Right atrium auricular region (tissue), 2 donors: ENCODE data around the gene SLC25A21. TPM values are rescaled to one million over a fixed set of nuclear protein-coding genes. Genes with fewer than 3 reads are reported as not detected.
A peak's percentile ranks its signal among the peaks of the same experiment; 100 is the strongest.

Source experiments
- DNase-seq: peaks from one replicate; pipeline ENCODE4 v3.0.0-alpha.2; 2019; ENCODE audit warnings: low spot score
- H3K27ac ChIP-seq, 2 donors: fragments of 200-600 bp; sonication (generic); 1 replicate in 1 of 2; 2 replicates in 1 of 2; pipeline ENCODE4 v1.5.1; 2016 to 2019
- H3K27me3 ChIP-seq, 2 donors: fragments of 200-600 bp; sonication (generic); one replicate each; pipeline versions ENCODE4 v1.5.1 to v1.6.0; 2017 to 2019
- H3K36me3 ChIP-seq: fragments of 200-600 bp; sonication (generic); one replicate; pipeline ENCODE4 v1.5.1; 2016
- H3K4me1 ChIP-seq, 2 donors: fragments of 200-600 bp; sonication (generic); one replicate each; pipeline versions ENCODE4 v1.5.1 to v1.6.0; 2017 to 2019
- H3K4me3 ChIP-seq, 2 donors: fragments of 200-600 bp; sonication (generic); 1 replicate in 1 of 2; 2 replicates in 1 of 2; pipeline ENCODE4 v1.5.1; 2017 to 2019; ENCODE audit warnings: mild to moderate bottlenecking in 1 of 2, moderate library complexity in 1 of 2
- H3K9me3 ChIP-seq, 2 donors: fragments of 200-600 bp; sonication (generic); one replicate each; pipeline ENCODE4 v1.5.1; 2019
- total RNA-seq, 2 donors: library from RNA; depleted of rRNA; stranded (reverse); fragments of >200 nt; gene quantifications; one replicate each; pipeline ENCODE4 v1.1.0, GENCODE V29; 2016
- TF ChIP-seq, protein P1 (sequence below), 2 donors: fragments of 200-600 bp; sonication (generic); IDR thresholded peaks; one replicate each; pipeline ENCODE4 v1.5.1; 2019; ENCODE audit warnings: antibody characterized with exemption in 2 of 2

The SLC25A21 gene
- total RNA-seq, 2 donors from 2014 or later, result 0.55 to 0.93 TPM

DNA sequence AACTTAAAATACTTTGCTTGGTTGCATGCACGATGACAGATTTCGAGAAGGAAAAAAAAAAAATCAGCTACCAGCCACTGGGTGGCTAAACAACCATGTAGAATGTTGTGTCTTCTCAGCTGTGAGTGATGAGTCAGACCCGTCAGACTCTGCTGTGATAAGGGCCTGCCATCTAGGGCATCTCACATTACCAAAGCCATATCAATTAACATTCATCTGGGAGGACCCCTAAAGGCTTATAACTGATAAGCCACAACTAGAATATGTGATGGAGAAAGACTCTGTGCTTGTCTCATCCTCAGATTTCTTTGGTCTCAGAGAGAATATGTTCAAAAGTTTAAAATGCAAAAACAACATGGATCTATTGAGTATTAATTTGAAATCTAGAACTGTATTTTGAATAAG, 399.3 kb downstream of the SLC25A21 start:
- Histone ChIP-seq H3K27ac (no peak overlapping the region), H3K27me3 (no peaks in the 10 kb centered on the region), H3K9me3 (no peaks in the 10 kb centered on the region), H3K4me3 (no peak overlapping the region), H3K4me1 (no peaks in the 10 kb centered on the region), H3K36me3 (no peaks in the 10 kb centered on the region)
- TF ChIP-seq, protein P1, sequence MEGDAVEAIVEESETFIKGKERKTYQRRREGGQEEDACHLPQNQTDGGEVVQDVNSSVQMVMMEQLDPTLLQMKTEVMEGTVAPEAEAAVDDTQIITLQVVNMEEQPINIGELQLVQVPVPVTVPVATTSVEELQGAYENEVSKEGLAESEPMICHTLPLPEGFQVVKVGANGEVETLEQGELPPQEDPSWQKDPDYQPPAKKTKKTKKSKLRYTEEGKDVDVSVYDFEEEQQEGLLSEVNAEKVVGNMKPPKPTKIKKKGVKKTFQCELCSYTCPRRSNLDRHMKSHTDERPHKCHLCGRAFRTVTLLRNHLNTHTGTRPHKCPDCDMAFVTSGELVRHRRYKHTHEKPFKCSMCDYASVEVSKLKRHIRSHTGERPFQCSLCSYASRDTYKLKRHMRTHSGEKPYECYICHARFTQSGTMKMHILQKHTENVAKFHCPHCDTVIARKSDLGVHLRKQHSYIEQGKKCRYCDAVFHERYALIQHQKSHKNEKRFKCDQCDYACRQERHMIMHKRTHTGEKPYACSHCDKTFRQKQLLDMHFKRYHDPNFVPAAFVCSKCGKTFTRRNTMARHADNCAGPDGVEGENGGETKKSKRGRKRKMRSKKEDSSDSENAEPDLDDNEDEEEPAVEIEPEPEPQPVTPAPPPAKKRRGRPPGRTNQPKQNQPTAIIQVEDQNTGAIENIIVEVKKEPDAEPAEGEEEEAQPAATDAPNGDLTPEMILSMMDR (IDR thresholded peaks at IDR 0.05), result peak in 1 of 2 donors; percentile 33
- no peak for DNase-seq

DNA sequence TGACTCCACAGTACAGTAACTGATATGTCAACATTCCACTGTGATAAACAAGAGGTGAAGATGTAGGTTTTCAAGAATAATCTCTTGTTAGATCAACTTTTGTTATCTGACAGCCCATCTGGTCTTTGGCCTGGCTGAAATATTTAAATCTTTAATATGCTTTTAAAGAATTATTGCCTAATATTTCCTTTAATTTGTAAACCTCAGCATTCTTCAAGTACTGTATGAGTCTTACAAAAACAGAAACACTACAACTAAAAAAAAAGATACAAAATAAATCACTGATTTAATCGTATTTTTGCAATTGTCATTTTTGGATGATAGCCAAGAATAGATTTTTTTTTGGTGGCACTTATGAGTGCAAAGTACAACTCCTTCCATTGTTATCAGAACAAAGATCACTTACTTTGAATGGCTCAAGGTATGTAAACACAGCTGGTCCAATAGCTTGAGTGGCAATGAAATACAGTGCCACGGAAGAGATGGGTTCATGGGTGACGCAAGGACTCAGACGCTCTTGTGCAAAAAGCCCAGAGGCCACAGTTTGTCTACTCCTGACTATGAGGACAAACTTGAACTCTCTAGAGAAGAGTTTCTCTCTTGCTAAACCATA, 401.3 kb downstream of the SLC25A21 start:
- DNase-seq, result no peak
- Histone ChIP-seq H3K4me3 (no peak overlapping the region), H3K9me3 (no peaks in the 10 kb centered on the region), H3K36me3 (no peaks in the 10 kb centered on the region), H3K4me1 (no peaks in the 10 kb centered on the region), H3K27me3 (no peaks in the 10 kb centered on the region), H3K27ac (no peak overlapping the region)
- TF ChIP-seq, protein P1 (IDR thresholded peaks at IDR 0.05), result no peak

DNA sequence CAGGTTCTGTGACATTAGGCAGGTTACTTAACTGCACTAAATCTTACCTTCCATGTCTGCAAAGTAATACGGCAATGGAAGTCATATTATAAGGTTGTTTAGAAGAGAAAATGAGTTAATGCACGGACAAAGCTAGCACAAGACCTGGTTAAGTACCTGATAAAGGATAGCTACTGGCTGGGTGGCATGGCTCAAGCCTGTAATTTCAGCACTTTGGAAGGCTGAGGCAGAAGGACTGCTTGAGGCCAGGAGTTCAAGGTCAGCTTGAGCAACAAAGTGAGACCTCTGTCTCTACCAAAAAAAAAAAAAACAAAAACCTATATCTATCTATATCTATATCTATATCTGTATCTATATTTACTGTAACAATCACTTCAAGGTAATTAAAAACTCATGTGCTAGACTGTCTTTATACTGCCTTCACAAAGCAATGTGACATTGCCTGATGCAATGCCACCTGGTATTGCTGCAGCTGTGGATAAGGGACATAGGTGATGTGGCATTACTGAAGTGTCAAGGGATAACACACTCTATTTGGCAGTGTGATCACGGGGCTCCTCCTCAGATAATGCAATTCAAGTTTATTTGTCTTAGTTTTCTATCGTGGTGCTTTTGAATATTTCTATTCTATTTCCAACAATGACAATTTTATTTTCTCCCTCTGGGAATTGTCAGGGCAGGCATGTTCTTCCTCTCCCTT, 403.6 kb downstream of the SLC25A21 start:
- H3K27me3 ChIP-seq, result no peaks in the 10 kb centered on the region
- H3K9me3 ChIP-seq, result no peaks in the 10 kb centered on the region
- no peak overlapping the region for H3K4me3 ChIP-seq
- no peak for DNase-seq
- H3K27ac ChIP-seq, result no peak overlapping the region
- H3K4me1 ChIP-seq, result no peaks in the 10 kb centered on the region
- H3K36me3 ChIP-seq, result no peaks in the 10 kb centered on the region
- TF ChIP-seq, protein P1 (IDR thresholded peaks at IDR 0.05), result no peak

DNA sequence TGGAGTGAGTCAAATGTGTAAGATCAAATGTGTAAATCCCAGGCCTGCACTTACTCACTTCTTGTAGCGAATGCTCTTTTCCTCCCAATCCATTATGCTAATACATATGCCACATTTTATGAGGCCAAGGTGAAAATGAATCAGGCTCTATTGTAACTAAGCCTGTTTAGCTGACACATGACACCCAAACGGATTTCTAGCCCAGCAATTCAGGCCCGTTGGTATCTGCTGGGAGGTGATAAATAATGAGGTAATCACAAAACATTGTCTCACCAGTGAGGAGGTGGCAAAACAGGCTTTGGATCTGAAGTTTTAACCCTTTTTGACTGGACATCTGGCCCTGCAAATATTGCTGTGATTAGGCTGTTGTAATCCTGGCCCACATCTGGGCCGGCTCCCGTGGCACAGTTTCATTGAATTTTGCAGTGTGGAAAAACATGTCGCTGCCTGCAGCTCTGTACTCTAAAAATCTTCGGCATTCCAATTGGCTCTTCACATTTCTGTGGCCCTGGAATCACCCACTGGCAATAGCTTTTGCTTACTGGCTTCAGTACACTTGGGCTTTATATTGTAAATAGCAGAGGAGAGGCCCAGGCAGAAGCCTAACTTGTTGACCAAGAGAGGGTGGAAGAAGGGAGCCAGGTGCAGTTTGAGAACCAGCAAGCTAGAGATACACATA, 404.7 kb downstream of the SLC25A21 start:
- TF ChIP-seq, protein P1 (IDR thresholded peaks at IDR 0.05), result no peak
- H3K27me3 ChIP-seq, result no peaks in the 10 kb centered on the region
- no peak overlapping the region for H3K27ac ChIP-seq
- no peak for DNase-seq
- H3K9me3 ChIP-seq, result no peaks in the 10 kb centered on the region
- H3K4me3 ChIP-seq, result no peak overlapping the region
- H3K36me3 ChIP-seq, result no peaks in the 10 kb centered on the region
- no peaks in the 10 kb centered on the region for H3K4me1 ChIP-seq

DNA sequence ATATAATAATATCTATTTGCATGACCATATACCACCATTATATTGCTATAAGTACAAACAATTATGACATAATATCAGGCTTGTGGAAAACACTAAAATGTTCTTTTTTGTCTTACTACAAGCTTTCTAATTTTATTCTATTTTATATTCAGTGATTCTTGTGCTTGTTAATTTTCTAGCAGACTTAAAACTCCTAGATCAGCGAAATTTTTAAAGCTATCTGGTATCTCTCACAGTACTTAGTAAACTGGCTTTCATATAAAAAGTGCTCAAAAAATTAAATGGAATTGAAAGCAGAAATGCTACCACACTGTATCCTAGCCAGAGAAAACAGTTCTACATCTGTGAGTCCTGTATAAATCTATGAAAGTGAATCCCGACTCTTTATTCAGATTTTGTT, 405.4 kb downstream of the SLC25A21 start:
- no peaks in the 10 kb centered on the region for H3K27me3 ChIP-seq
- TF ChIP-seq, protein P1 (IDR thresholded peaks at IDR 0.05), result no peak
- H3K4me3 ChIP-seq, result no peak overlapping the region
- no peak for DNase-seq
- H3K27ac ChIP-seq, result no peak overlapping the region
- no peaks in the 10 kb centered on the region for H3K36me3 ChIP-seq
- H3K9me3 ChIP-seq, result no peaks in the 10 kb centered on the region
- H3K4me1 ChIP-seq, result no peaks in the 10 kb centered on the region
